Sigmoid colon (tissue), 7 donors: Measurements from ENCODE around the gene GRM5. TPM values are rescaled to one million over a fixed set of nuclear protein-coding genes. Genes with fewer than 3 reads are reported as not detected.

Source experiments
- DNase-seq: peaks from one replicate; pipeline ENCODE4 v3.0.0-alpha.2; 2019
- H3K27ac ChIP-seq, 4 donors: fragments of 200-600 bp; sonication (generic); one replicate each; pipeline ENCODE4 v1.5.1; 2016 to 2019; ENCODE audit warnings: mild to moderate bottlenecking in 1 of 4
- H3K27me3 ChIP-seq, 3 donors: fragments of 200-600 bp; sonication (generic); one replicate each; pipeline ENCODE4 v1.5.1; 2019; ENCODE audit warnings: mild to moderate bottlenecking in 1 of 3
- H3K36me3 ChIP-seq, 4 donors: fragments of 200-600 bp; sonication (generic); one replicate each; pipeline ENCODE4 v1.5.1; 2016 to 2019
- H3K4me1 ChIP-seq, 4 donors: fragments of 200-600 bp; sonication (generic); one replicate each; pipeline ENCODE4 v1.5.1; 2017 to 2019
- H3K4me3 ChIP-seq, 4 donors: fragments of 200-600 bp; sonication (generic); one replicate each; pipeline ENCODE4 v1.5.1; 2017 to 2019; ENCODE audit warnings: mild to moderate bottlenecking in 2 of 4, moderate library complexity in 1 of 4
- H3K9me3 ChIP-seq, 4 donors: fragments of 200-600 bp in 3 of 4; sonication (generic) in 3 of 4; one replicate each; pipeline versions ENCODE4 v1.5.1 to v1.6.1; 2013 to 2019
- CTCF ChIP-seq, 4 experiments: fragments of 450-650 bp in 3 of 4; fragments of 200-600 bp in 1 of 4; IDR thresholded peaks; one replicate each; pipeline ENCODE4 v1.5.1; 2016 to 2019; ENCODE audit warnings: antibody characterized with exemption in 4 of 4, mild to moderate bottlenecking in 3 of 4, moderate library complexity in 2 of 4
- EP300 ChIP-seq, 4 donors: sonication (generic); formaldehyde crosslinking; IDR thresholded peaks; one replicate each; pipeline ENCODE4 v1.6.1; 2017; ENCODE audit warnings: antibody characterized with exemption in 4 of 4
- POLR2A ChIP-seq, 2 donors: fragments of 450-650 bp; IDR thresholded peaks; one replicate each; pipeline ENCODE4 v1.6.1; 2016; ENCODE audit warnings: antibody characterized with exemption in 2 of 2, mild to moderate bottlenecking in 2 of 2, moderate library complexity in 2 of 2
- POLR2AphosphoS5 ChIP-seq, 4 donors: sonication (generic); formaldehyde crosslinking; IDR thresholded peaks; one replicate each; pipeline ENCODE4 v1.6.1; 2017; ENCODE audit warnings: antibody characterized with exemption in 4 of 4
- WGBS, 2 donors: extraction: QIAGEN DNeasy Blood & Tissue Kit; methylation state at CpG; one replicate each; pipeline ENCODE4 v1.1.7; 2013; 5-methylcytosine and 5-hydroxymethylcytosine counted together
- intact Hi-C: fragments of 100-400 bp; cut with DNase I; formaldehyde crosslinking; loops from one replicate; pipeline ENCODE4 v1.15.1; 2023
- polyA plus RNA-seq, 3 donors: library from polyadenylated mRNA; stranded (reverse); fragments of 200-250 nt; gene quantifications; one replicate each; pipeline ENCODE4 v1.2.3, GENCODE V29; 2013
- total RNA-seq, 4 donors: library from RNA; depleted of rRNA; stranded (reverse); fragments of >200 nt; gene quantifications; one replicate each; pipeline ENCODE4 v1.1.0, GENCODE V29; 2016
- donor health status: healthy with polysubstance abuse.
- donor health status: Bipolar disorder and iron deficiency.
- donor health status: healthy.

Gene GRM5
- total and polyA plus RNA-seq, 7 donors, result under 0.01 to 0.49 TPM; not detected in 5

GRCh38 chr11:88657076-88657738 is 408.6 kb downstream of the GRM5 start:
- intact Hi-C loops, result no loop called here
- no peaks in the 10 kb centered on the region for H3K9me3 ChIP-seq
- no peak overlapping the region for H3K4me3 ChIP-seq
- H3K27me3 ChIP-seq, result no peaks in the 10 kb centered on the region
- TF ChIP-seq EP300 (IDR thresholded peaks at IDR 0.05), result no peak
- TF ChIP-seq POLR2A (IDR thresholded peaks at IDR 0.05), result no peak
- TF ChIP-seq CTCF (IDR thresholded peaks at IDR 0.05), result no peak
- no peak for TF ChIP-seq POLR2AphosphoS5 (IDR thresholded peaks at IDR 0.05)
- no peaks in the 10 kb centered on the region for H3K36me3 ChIP-seq
- H3K27ac ChIP-seq, result no peak overlapping the region
- 60 to 69% methylated on average over 1 of the region's 1 CpG for WGBS, 2 donors
- peaks cover 0 to 3% (median 0%) of the 10 kb centered on the region in 4 donors for H3K4me1 ChIP-seq
- DNase-seq, result no peak

GRCh38 chr11:88656283-88656682 is 409.5 kb downstream of the GRM5 start:
- H3K27ac ChIP-seq, result no peak overlapping the region
- H3K9me3 ChIP-seq, result no peaks in the 10 kb centered on the region
- H3K27me3 ChIP-seq, result no peaks in the 10 kb centered on the region
- intact Hi-C loops, result no loop called here
- no peak for DNase-seq
- TF ChIP-seq POLR2A (IDR thresholded peaks at IDR 0.05) (no peak), POLR2AphosphoS5 (IDR thresholded peaks at IDR 0.05) (no peak), EP300 (IDR thresholded peaks at IDR 0.05) (no peak), CTCF (IDR thresholded peaks at IDR 0.05) (no peak)
- WGBS, 2 donors, result 71 to 84% methylated on average over 3 of the region's 3 CpGs
- H3K36me3 ChIP-seq, result no peaks in the 10 kb centered on the region
- H3K4me1 ChIP-seq, result peaks cover 0 to 3% (median 0%) of the 10 kb centered on the region in 4 donors
- H3K4me3 ChIP-seq, result no peak overlapping the region

- peaks cover 0 to 3% (median 0%) of the 10 kb centered on the region in 4 donors for H3K4me1 ChIP-seq
- no peaks in the 10 kb centered on the region for H3K36me3 ChIP-seq
- no peak for DNase-seq
- no peak overlapping the region for H3K27ac ChIP-seq
- TF ChIP-seq CTCF (IDR thresholded peaks at IDR 0.05) (no peak), EP300 (IDR thresholded peaks at IDR 0.05) (no peak), POLR2A (IDR thresholded peaks at IDR 0.05) (no peak), POLR2AphosphoS5 (IDR thresholded peaks at IDR 0.05) (no peak)
- H3K4me3 ChIP-seq, result no peak overlapping the region
- H3K9me3 ChIP-seq, result no peaks in the 10 kb centered on the region
- no peaks in the 10 kb centered on the region for H3K27me3 ChIP-seq
- intact Hi-C loops, result no loop called here
Measured at GRCh38 chr11:88655656-88656055, 410.1 kb downstream of the GRM5 start.

- no peaks in the 10 kb centered on the region for H3K27me3 ChIP-seq
- no peak overlapping the region for H3K4me3 ChIP-seq
- no peaks in the 10 kb centered on the region for H3K9me3 ChIP-seq
- peaks cover 0 to 3% (median 0%) of the 10 kb centered on the region in 4 donors for H3K4me1 ChIP-seq
- intact Hi-C loops, result no loop called here
- WGBS, 2 donors, result 22 to 52% methylated on average over 3 of the region's 3 CpGs
- H3K27ac ChIP-seq, result no peak overlapping the region
- DNase-seq, result no peak
- no peaks in the 10 kb centered on the region for H3K36me3 ChIP-seq
- no peak for TF ChIP-seq POLR2AphosphoS5 (IDR thresholded peaks at IDR 0.05)
- TF ChIP-seq POLR2A (IDR thresholded peaks at IDR 0.05), result no peak
- TF ChIP-seq EP300 (IDR thresholded peaks at IDR 0.05), result no peak
- TF ChIP-seq CTCF (IDR thresholded peaks at IDR 0.05), result no peak
Measured at GRCh38 chr11:88655196-88655595, 410.6 kb downstream of the GRM5 start.

GRCh38 chr11:88651556-88651955 is 414.2 kb downstream of the GRM5 start:
- intact Hi-C loops, result no loop called here

More at GRCh38 chr11:88651556-88651955, 414.2 kb downstream of the GRM5 start:
- Histone ChIP-seq H3K4me1 (no peaks in the 10 kb centered on the region), H3K27me3 (no peaks in the 10 kb centered on the region), H3K36me3 (no peaks in the 10 kb centered on the region), H3K27ac (no peak overlapping the region), H3K4me3 (no peak overlapping the region), H3K9me3 (no peaks in the 10 kb centered on the region)
- no peak for DNase-seq
- TF ChIP-seq CTCF (IDR thresholded peaks at IDR 0.05) (no peak), POLR2AphosphoS5 (IDR thresholded peaks at IDR 0.05) (no peak), POLR2A (IDR thresholded peaks at IDR 0.05) (no peak), EP300 (IDR thresholded peaks at IDR 0.05) (no peak)
- WGBS, 2 donors, result 82 to 84% methylated on average over 2 of the region's 2 CpGs
